Ovary (tissue), 9 donors: ENCODE results near the gene NLGN1. TPM values are rescaled to one million over a fixed set of nuclear protein-coding genes. Genes with fewer than 3 reads are reported as not detected.

Source experiments
- DNase-seq, 5 donors: peaks; one replicate each; pipeline ENCODE4 v3.0.0-alpha.2; 2019 to 2020
- H3K27ac ChIP-seq, 2 donors: fragments of 200-600 bp; one replicate each; pipeline versions ENCODE4 v1.5.1 to v1.8.0; 2019 to 2022
- H3K27me3 ChIP-seq: fragments of 200-600 bp; one replicate; pipeline ENCODE4 v1.8.0; 2022
- H3K36me3 ChIP-seq: fragments of 200-600 bp; sonication (generic); one replicate; pipeline ENCODE4 v1.5.1; 2019
- H3K4me1 ChIP-seq: one replicate; pipeline ENCODE4 v1.8.1; 2013; ENCODE audit warnings: mild to moderate bottlenecking, moderate library complexity; ENCODE audit not compliant: insufficient read depth
- H3K4me3 ChIP-seq: fragments of 200-600 bp; sonication (generic); one replicate; pipeline ENCODE4 v1.5.1; 2017
- H3K9me3 ChIP-seq, 2 donors: fragments of 200-600 bp in 1 of 2; sonication (generic) in 1 of 2; one replicate each; pipeline versions ENCODE4 v1.5.1 to v1.8.1; 2013 to 2019; ENCODE audit warnings: mild to moderate bottlenecking in 1 of 2, moderate library complexity in 1 of 2
- CTCF ChIP-seq, 3 donors: fragments of 450-650 bp in 2 of 3; fragments of 200-600 bp in 1 of 3; IDR thresholded peaks; one replicate each; pipeline versions ENCODE4 v1.5.1 to v1.8.0; 2016 to 2022; ENCODE audit warnings: antibody characterized with exemption in 3 of 3, mild to moderate bottlenecking in 1 of 3
- EP300 ChIP-seq: sonication (generic); formaldehyde crosslinking; IDR thresholded peaks from one replicate; pipeline ENCODE4 v1.6.1; 2017; ENCODE audit warnings: antibody characterized with exemption
- POLR2A ChIP-seq: fragments of 450-650 bp; IDR thresholded peaks from one replicate; pipeline ENCODE4 v1.6.1; 2017; ENCODE audit warnings: antibody characterized with exemption, mild to moderate bottlenecking, moderate library complexity
- WGBS, 3 donors: extraction: QIAGEN DNeasy Blood & Tissue Kit in 1 of 3; methylation state at CpG; one replicate each; pipeline versions ENCODE4 v1.1.5 to v1.1.7; 2013 to 2017; 5-methylcytosine and 5-hydroxymethylcytosine counted together
- intact Hi-C, 4 donors: fragments of 100-400 bp; cut with DNase I; formaldehyde crosslinking; loops; one replicate each; pipeline versions ENCODE4 v1.11.0 to v1.15.1; 2022 to 2023
- polyA plus RNA-seq, 2 donors: library from polyadenylated mRNA; stranded (reverse); fragments of 200-250 nt in 1 of 2; fragments of 350-450 nt in 1 of 2; fragmentation: Illumina TruSeq in 1 of 2; extraction: RNeasy Lipid Tissue Mini Kit (QIAGEN cat#74804) in 1 of 2; gene quantifications; one replicate each; pipeline ENCODE4 v1.2.3, GENCODE V29; 2013 to 2014
- total RNA-seq, 7 donors: library from RNA; depleted of rRNA in 2 of 7; stranded (reverse); fragments of >200 nt in 2 of 7; fragmentation: NEBNext Ultra II Directional in 3 of 7; extraction: Animal tissue kit (Norgen Biotek cat#: 25700) in 3 of 7; gene quantifications; one replicate each; pipeline versions ENCODE4 v1.1.0 to v1.2.4, GENCODE V29; 2016 to 2023
- donor health status: DM: no; HTN: no; CAD: no; lungs with moderate emphysema.
- donor health status: DM: no; HTN: no; CAD: no.
- donor health status: Bipolar disorder and iron deficiency.
- donor health status: DM: yes; HTN: yes; CAD: no.
- donor health status: DM: no; HTN: no; CAD: no.
- donor health status: DM: yes; HTN: yes; CAD: no.

Gene NLGN1
- total and polyA plus RNA-seq, 9 donors = 1.2 to 7.7 (median 4.6) TPM

GRCh38 chr3:173744895-173745294, 347.4 kb downstream of the NLGN1 start:
- intact Hi-C loops = no loop called here
- Histone ChIP-seq H3K27me3 (no peaks in the 10 kb centered on the region), H3K27ac (no peak overlapping the region), H3K4me1 (peaks cover 3% of the 10 kb centered on the region), H3K36me3 (no peaks in the 10 kb centered on the region), H3K9me3 (no peaks in the 10 kb centered on the region), H3K4me3 (no peak overlapping the region)
- TF ChIP-seq POLR2A = no peak
- no peak for TF ChIP-seq EP300
- TF ChIP-seq CTCF (IDR thresholded peaks at IDR 0.05) = no peak
- DNase-seq = no peak
- 88 to 91% (median 90%) methylated on average over 4 of the region's 4 CpGs for WGBS, 3 donors

GRCh38 chr3:173745952-173746682, 348.6 kb downstream of the NLGN1 start:
- Histone ChIP-seq H3K27ac (no peak overlapping the region), H3K4me1 (peaks cover 3% of the 10 kb centered on the region), H3K36me3 (no peaks in the 10 kb centered on the region), H3K4me3 (no peak overlapping the region), H3K27me3 (no peaks in the 10 kb centered on the region), H3K9me3 (no peaks in the 10 kb centered on the region)
- intact Hi-C loops = no loop called here
- WGBS, 3 donors = 89 to 91% (median 90%) methylated on average over 4 of the region's 4 CpGs
- TF ChIP-seq EP300 (no peak), CTCF (IDR thresholded peaks at IDR 0.05) (no peak), POLR2A (no peak)
- DNase-seq = no peak

GRCh38 chr3:173747427-173747826, 349.9 kb downstream of the NLGN1 start:
- Histone ChIP-seq H3K36me3 (no peaks in the 10 kb centered on the region), H3K27ac (no peak overlapping the region), H3K4me1 (peaks cover 3% of the 10 kb centered on the region), H3K4me3 (no peak overlapping the region), H3K27me3 (no peaks in the 10 kb centered on the region), H3K9me3 (no peaks in the 10 kb centered on the region)
- no peak for TF ChIP-seq EP300
- intact Hi-C loops = no loop called here
- DNase-seq = no peak
- 91 to 93% (median 91%) methylated on average over 3 of the region's 3 CpGs for WGBS, 3 donors

- Histone ChIP-seq H3K27me3 (no peaks in the 10 kb centered on the region), H3K27ac (no peak overlapping the region), H3K9me3 (no peaks in the 10 kb centered on the region), H3K4me3 (no peak overlapping the region), H3K36me3 (no peaks in the 10 kb centered on the region), H3K4me1 (peaks cover 2% of the 10 kb centered on the region)
- TF ChIP-seq POLR2A (no peak), EP300 (no peak), CTCF (IDR thresholded peaks at IDR 0.05) (no peak)
- no peak for DNase-seq
- intact Hi-C loops = no loop called here
- 91 to 100% (median 95%) methylated on average over 1 of the region's 1 CpG for WGBS, 3 donors
These were observed 350.6 kb downstream of the NLGN1 start for GRCh38 chr3:173748105-173748504.

GRCh38 chr3:173750095-173750494, 352.6 kb downstream of the NLGN1 start:
- Histone ChIP-seq H3K9me3 (no peaks in the 10 kb centered on the region), H3K36me3 (no peaks in the 10 kb centered on the region), H3K4me1 (no peaks in the 10 kb centered on the region), H3K27ac (no peak overlapping the region), H3K27me3 (no peaks in the 10 kb centered on the region), H3K4me3 (no peak overlapping the region)
- 46 to 55% (median 49%) methylated on average over 2 of the region's 2 CpGs for WGBS, 3 donors
- DNase-seq = no peak
- intact Hi-C loops = loop anchor here in 1 of 4 donors (5.0 kb wide), 1 partner anchor 632 kb away; no protein-coding TSS in a partner anchor
- TF ChIP-seq POLR2A (no peak), EP300 (no peak), CTCF (IDR thresholded peaks at IDR 0.05) (no peak)
